NT2/D1 (cell line): ENCODE data around the gene PPP1R3G.

Source experiments
- SUZ12 ChIP-seq: IDR thresholded peaks from 2 replicates; pipeline ENCODE4 v1.6.1; 2011; ENCODE audit not compliant: insufficient read length, insufficient read depth; ENCODE audit errors: extremely low read depth
- YY1 ChIP-seq: IDR thresholded peaks from 2 replicates; pipeline ENCODE4 v1.6.1; 2011; ENCODE audit not compliant: insufficient read length, insufficient read depth
- ZNF274 ChIP-seq: IDR thresholded peaks from 2 replicates; pipeline ENCODE4 v1.6.1; 2011; ENCODE audit warnings: mild to moderate bottlenecking, low read depth, low read length

- TF ChIP-seq ZNF274: no peak
- no peak for TF ChIP-seq YY1
- no peak for TF ChIP-seq SUZ12
Measured at GRCh38 chr6:5041955-5042354, 43.2 kb upstream of the PPP1R3G start.
